Measurements from ENCODE around the gene METTL13.

GRCh38 chr1:171772312-171772711 lies 9.1 kb upstream of the METTL13 start:
- TF ChIP-seq CTCF (IDR thresholded peaks at IDR 0.05): no peak
- no peak for TF ChIP-seq POLR2A (IDR thresholded peaks at IDR 0.05)
